ENCODE data around the gene HOXC12. TPM values are rescaled to one million over a fixed set of nuclear protein-coding genes. Genes with fewer than 3 reads are reported as not detected.

The HOXC12 gene
- total and polyA plus RNA-seq, 2 of the 8 experiments (the other 6 are each of a cell fraction or from before 2014, with no cell fraction given): not detected

GRCh38 chr12:54006559-54007220, 52.0 kb downstream of the HOXC12 start:
- H3K23me2 ChIP-seq (ENCODE audit: low read depth, low read length): no peaks in the 10 kb centered on the region
- no peak overlapping the region for H2BK12ac ChIP-seq (ENCODE audit: low read depth, low read length)
- H3K4ac ChIP-seq (replicated peaks; ENCODE audit: insufficient read length, low read depth, low read length): no peak overlapping the region
- H3K27ac ChIP-seq (ENCODE audit: low read depth, low read length): no peak overlapping the region
- H4K91ac ChIP-seq (replicated peaks; ENCODE audit: insufficient read length, low read length): no peak overlapping the region
- H3K36me3 ChIP-seq (ENCODE audit: control insufficient read depth in 2 of 4, insufficient read depth in 4 of 4, low read length in 3 of 4): peaks cover 0 to 2% (median 0%) of the 10 kb centered on the region in 4 experiments; a peak in 1 of 8 replicates
- H3K79me1 ChIP-seq (ENCODE audit: low read depth, low read length): no peaks in the 10 kb centered on the region
- H3K9me3 ChIP-seq (ENCODE audit: insufficient read depth in 2 of 2, low read depth in 1 of 2, low read length in 1 of 2): no peaks in the 10 kb centered on the region
- H3K4me2 ChIP-seq (ENCODE audit: insufficient read depth in 1 of 2, low read depth in 2 of 2, low read length in 2 of 2): no peak overlapping the region
- H4K5ac ChIP-seq (ENCODE audit: insufficient read length, low read depth, low read length): no peak overlapping the region
- H4K8ac ChIP-seq (ENCODE audit: extremely low read depth, insufficient read depth, low read length): no peak overlapping the region
- H3K4me1 ChIP-seq (replicated peaks in 1 of 4; ENCODE audit: control insufficient read depth in 3 of 4, insufficient read depth in 4 of 4, low read length in 3 of 4): peaks cover 0 to 4% (median 0%) of the 10 kb centered on the region in 4 experiments; a peak in 2 of 7 replicates
- H3K18ac ChIP-seq (ENCODE audit: extremely low read depth, low read length): no peak overlapping the region
- H4K20me1 ChIP-seq (replicated peaks in 1 of 2; ENCODE audit: control insufficient read depth in 1 of 2, insufficient read depth in 2 of 2, low read length in 2 of 2): peaks cover 0 to 37% of the 10 kb centered on the region in 2 experiments
- H2BK15ac ChIP-seq (ENCODE audit: low read length): no peak overlapping the region
- no peak overlapping the region for H3K14ac ChIP-seq (ENCODE audit: insufficient read length)
- H2BK120ac ChIP-seq (replicated peaks; ENCODE audit: low read depth, low read length): no peak overlapping the region
- no peak overlapping the region for H2BK5ac ChIP-seq (ENCODE audit: low read depth, low read length)
- 37% methylated on average over 22 of the region's 22 CpGs; no CpG with 5 or more reads in 1 of the 2 experiments for WGBS, 2 experiments (ENCODE audit: extremely low coverage in 1 of 2, insufficient coverage in 1 of 2, insufficient read length in 1 of 2, insufficient replicate concordance in 2 of 2, low coverage in 1 of 2, low lambda C conversion rate in 2 of 2, missing lambda C conversion rate in 1 of 2)
- no peaks in the 10 kb centered on the region for H3K79me2 ChIP-seq (ENCODE audit: control insufficient read depth in 1 of 2, insufficient read depth in 2 of 2, low read length in 2 of 2)
- FAIRE-seq: no peak
- no peak overlapping the region for H3K4me3 ChIP-seq (ENCODE audit: extremely low read depth in 1 of 4, insufficient read depth in 2 of 4, low read depth in 3 of 4, low read length in 4 of 4)
- DNase-seq (ENCODE audit: low read depth in 1 of 2, low spot score in 2 of 2): no peak
- no peak overlapping the region for H3K23ac ChIP-seq (ENCODE audit: insufficient read length)
- H3K27me3 ChIP-seq (replicated peaks in 1 of 4; ENCODE audit: control insufficient read depth in 3 of 4, extremely low read depth in 1 of 4, insufficient read depth in 3 of 4, low read length in 3 of 4): peaks cover 97 to 100% (median 100%) of the 10 kb centered on the region in 4 experiments
- no peak overlapping the region for H2BK20ac ChIP-seq (ENCODE audit: low read length)
- no peak overlapping the region for H2AFZ ChIP-seq (ENCODE audit: low read length)
- H3K56ac ChIP-seq (replicated peaks; ENCODE audit: insufficient read length, low read depth, low read length): no peak overlapping the region
- ChIA-PET CTCF (ENCODE audit: partially characterized antibody) (interaction anchor here (0.6 to 11.3 kb wide), 20 partner anchors 10 to 1395 kb away, joined by 3 to 172 read pairs (median 10); partner anchors contain the start of genes HOXC10, HOXC5, HOXC6 and SMUG1), POLR2A (ENCODE audit: partially characterized antibody) (interaction anchor here (0.6 to 1.4 kb wide), 6 partner anchors 10 to 1822 kb away, joined by 3 read pairs; no protein-coding TSS in a partner anchor)
- H3K9ac ChIP-seq (replicated peaks in 1 of 4; ENCODE audit: extremely low read depth in 1 of 4, low read depth in 3 of 4, low read length in 3 of 4): no peak overlapping the region
- no peak overlapping the region for H2AK5ac ChIP-seq (ENCODE audit: low read depth, low read length)
- TF ChIP-seq SP1 (IDR thresholded peaks at IDR 0.05; ENCODE audit: low read depth, low read length): no peak
- TF ChIP-seq BRCA1 (IDR thresholded peaks at IDR 0.05; ENCODE audit: low read depth, low read length): no peak
- no peak for TF ChIP-seq JUN (IDR thresholded peaks at IDR 0.05; ENCODE audit: low read depth, low read length)

Measured in H1 (cell line).